H1 (cell line): ENCODE data around the gene MMP8. TPM values are rescaled to one million over a fixed set of nuclear protein-coding genes. Genes with fewer than 3 reads are reported as not detected.

ENCODE experiments used
- CTCF ChIA-PET: fragments of 300-600 bp; sonication (Branson Sonifier 250); formaldehyde crosslinking; loops from one replicate; lab custom pipeline; 2021; ENCODE audit not compliant: partially characterized antibody; lab: Charles Lee
- POLR2A ChIA-PET: fragments of 300-600 bp; sonication (Branson Sonifier 250); formaldehyde crosslinking; loops from one replicate; lab custom pipeline; 2021; ENCODE audit warnings: inconsistent platforms; ENCODE audit not compliant: partially characterized antibody; lab: Charles Lee
- DNase-seq, 2 experiments: peaks; one replicate each; pipeline versions ENCODE4 v3.0.0 to v3.0.0-alpha.2; 2010 to 2022; ENCODE audit warnings: low spot score in 2 of 2, low read depth in 1 of 2, mixed read lengths in 1 of 2
- FAIRE-seq: peaks from 2 replicates; lab custom pipeline; 2011; peaks lifted over from hg19 to GRCh38; lab: Jason Lieb, UNC
- H2AFZ ChIP-seq: 2 replicates; pipeline ENCODE4 v1.8.1; 2012; ENCODE audit warnings: low read length, inconsistent platforms
- H2AK5ac ChIP-seq: 2 replicates; pipeline ENCODE4 v1.6.1; 2013; ENCODE audit warnings: low read depth, low read length
- H2BK120ac ChIP-seq: replicated peaks from 2 replicates; pipeline ENCODE3; 2013; ENCODE audit warnings: low read depth, low read length, inconsistent platforms
- H2BK12ac ChIP-seq: 2 replicates; pipeline ENCODE4 v1.6.1; 2013; ENCODE audit warnings: low read depth, low read length
- H2BK15ac ChIP-seq: 2 replicates; pipeline ENCODE4 v1.6.1; 2013; ENCODE audit warnings: low read length
- H2BK20ac ChIP-seq: 2 replicates; pipeline ENCODE4 v1.6.1; 2013; ENCODE audit warnings: low read length
- H2BK5ac ChIP-seq: 2 replicates; pipeline ENCODE4 v1.6.1; 2013; ENCODE audit warnings: low read depth, low read length
- H3K14ac ChIP-seq: 2 replicates; pipeline ENCODE4 v1.6.1; 2013; ENCODE audit warnings: inconsistent platforms; ENCODE audit not compliant: insufficient read length
- H3K18ac ChIP-seq: 2 replicates; pipeline ENCODE4 v1.6.1; 2013; ENCODE audit warnings: low read length; ENCODE audit errors: extremely low read depth
- H3K23ac ChIP-seq: 2 replicates; pipeline ENCODE4 v1.6.1; 2013; ENCODE audit warnings: inconsistent platforms; ENCODE audit not compliant: insufficient read length
- H3K23me2 ChIP-seq: 2 replicates; pipeline ENCODE4 v1.6.1; 2013; ENCODE audit warnings: low read depth, low read length
- H3K27ac ChIP-seq: 2 replicates; pipeline ENCODE4 v1.6.1; 2011; ENCODE audit warnings: low read depth, low read length, inconsistent platforms
- H3K27me3 ChIP-seq, 4 experiments: replicated peaks in 1 of 4; 1 replicate in 1 of 4; 2 replicates in 3 of 4; pipeline versions ENCODE4 v1.6.1 to v1.8.1; 2011 to 2013; ENCODE audit warnings: low read length in 3 of 4, mild to moderate bottlenecking in 3 of 4, inconsistent platforms in 2 of 4, mixed read lengths in 2 of 4, moderate library complexity in 1 of 4; ENCODE audit not compliant: control insufficient read depth in 3 of 4, insufficient read depth in 3 of 4; ENCODE audit errors: extremely low read depth in 1 of 4
- H3K36me3 ChIP-seq, 4 experiments: 2 replicates each; pipeline versions ENCODE4 v1.6.1 to v1.8.1; 2011 to 2013; ENCODE audit warnings: mild to moderate bottlenecking in 4 of 4, low read length in 3 of 4, moderate library complexity in 2 of 4, control low read depth in 1 of 4, inconsistent platforms in 1 of 4; ENCODE audit not compliant: insufficient read depth in 4 of 4, control insufficient read depth in 2 of 4
- H3K4ac ChIP-seq: replicated peaks from 2 replicates; pipeline ENCODE3; 2013; ENCODE audit warnings: low read length, low read depth, mixed read lengths, inconsistent platforms; ENCODE audit not compliant: insufficient read length
- H3K4me1 ChIP-seq, 4 experiments: replicated peaks in 1 of 4; 1 replicate in 1 of 4; 2 replicates in 3 of 4; pipeline versions ENCODE4 v1.6.1 to v1.8.1; 2011 to 2013; ENCODE audit warnings: low read length in 3 of 4, inconsistent platforms in 2 of 4, mixed read lengths in 1 of 4; ENCODE audit not compliant: insufficient read depth in 4 of 4, control insufficient read depth in 3 of 4
- H3K4me2 ChIP-seq, 2 experiments: 2 replicates each; pipeline versions ENCODE4 v1.6.1 to v1.8.1; 2011 to 2013; ENCODE audit warnings: low read depth in 2 of 2, low read length in 2 of 2, control low read depth in 1 of 2, inconsistent platforms in 1 of 2, mild to moderate bottlenecking in 1 of 2; ENCODE audit not compliant: insufficient read depth in 1 of 2
- H3K4me3 ChIP-seq, 4 experiments: fragments of 200-600, 300-600 bp in 1 of 4; sonication (generic), shearing (Covaris generic), sonication (Bioruptor Twin) in 1 of 4; 2 replicates each; pipeline versions ENCODE4 v1.5.1 to v1.8.1; 2011 to 2016; ENCODE audit warnings: low read length in 4 of 4, low read depth in 3 of 4, control low read depth in 2 of 4, inconsistent platforms in 2 of 4, mild to moderate bottlenecking in 2 of 4, mixed read lengths in 1 of 4, moderate library complexity in 1 of 4; ENCODE audit not compliant: insufficient read depth in 2 of 4; ENCODE audit errors: extremely low read depth in 1 of 4
- H3K56ac ChIP-seq: replicated peaks from 2 replicates; pipeline ENCODE3; 2013; ENCODE audit warnings: low read depth, mild to moderate bottlenecking, mixed read lengths, low read length, inconsistent platforms; ENCODE audit not compliant: insufficient read length
- H3K79me1 ChIP-seq: 2 replicates; pipeline ENCODE4 v1.6.1; 2013; ENCODE audit warnings: low read depth, low read length, control low read depth
- H3K79me2 ChIP-seq, 2 experiments: 2 replicates each; pipeline versions ENCODE4 v1.6.1 to v1.8.1; 2012 to 2013; ENCODE audit warnings: low read length in 2 of 2, mild to moderate bottlenecking in 2 of 2, inconsistent platforms in 1 of 2; ENCODE audit not compliant: insufficient read depth in 2 of 2, control insufficient read depth in 1 of 2
- H3K9ac ChIP-seq, 4 experiments: replicated peaks in 1 of 4; 1 replicate in 1 of 4; 2 replicates in 3 of 4; pipeline versions ENCODE4 v1.6.1 to v1.8.1; 2011 to 2013; ENCODE audit warnings: low read depth in 3 of 4, low read length in 3 of 4, control low read depth in 2 of 4, mild to moderate bottlenecking in 2 of 4, moderate library complexity in 2 of 4, inconsistent platforms in 1 of 4; ENCODE audit errors: extremely low read depth in 1 of 4
- H3K9me3 ChIP-seq, 2 experiments: 2 replicates each; pipeline versions ENCODE4 v1.6.1 to v1.8.1; 2012 to 2013; ENCODE audit warnings: mild to moderate bottlenecking in 2 of 2, moderate library complexity in 2 of 2, control low read depth in 1 of 2, inconsistent platforms in 1 of 2, low read depth in 1 of 2, low read length in 1 of 2, mixed read lengths in 1 of 2; ENCODE audit not compliant: insufficient read depth in 2 of 2
- H4K20me1 ChIP-seq, 2 experiments: replicated peaks in 1 of 2; 2 replicates each; pipeline versions ENCODE3 to v1.8.1; 2011 to 2013; ENCODE audit warnings: inconsistent platforms in 2 of 2, low read length in 2 of 2, mild to moderate bottlenecking in 1 of 2; ENCODE audit not compliant: insufficient read depth in 2 of 2, control insufficient read depth in 1 of 2
- H4K5ac ChIP-seq: 2 replicates; pipeline ENCODE4 v1.6.1; 2013; ENCODE audit warnings: low read length, low read depth, mixed read lengths, inconsistent platforms; ENCODE audit not compliant: insufficient read length
- H4K8ac ChIP-seq: 2 replicates; pipeline ENCODE4 v1.8.0; 2013; ENCODE audit warnings: mild to moderate bottlenecking, moderate library complexity, low read length, inconsistent platforms; ENCODE audit not compliant: insufficient read depth; ENCODE audit errors: extremely low read depth
- H4K91ac ChIP-seq: replicated peaks from 2 replicates; pipeline ENCODE3; 2013; ENCODE audit warnings: low read length, mixed read lengths, inconsistent platforms; ENCODE audit not compliant: insufficient read length
- CHD2 ChIP-seq: IDR thresholded peaks from 2 replicates; pipeline ENCODE4 v1.6.1; 2012; ENCODE audit warnings: low read length, improper control_type of control experiment
- FOSL1 ChIP-seq: IDR thresholded peaks from 2 replicates; pipeline ENCODE4 v1.6.1; 2011; ENCODE audit warnings: mild to moderate bottlenecking, low read depth, low read length, moderate library complexity; ENCODE audit not compliant: insufficient read depth
- GTF2F1 ChIP-seq: IDR thresholded peaks from 2 replicates; pipeline ENCODE4 v1.6.1; 2012; ENCODE audit warnings: low read depth, low read length, improper control_type of control experiment, borderline replicate concordance
- HDAC2 ChIP-seq, 2 experiments: fragments of 300-600 bp in 1 of 2; sonication (generic) in 1 of 2; IDR thresholded peaks; 2 replicates each; pipeline ENCODE4 v1.6.1; 2011 to 2012; ENCODE audit warnings: low read depth in 2 of 2, low read length in 2 of 2, mild to moderate bottlenecking in 2 of 2, moderate library complexity in 2 of 2, borderline replicate concordance in 1 of 2, inconsistent platforms in 1 of 2
- JUND ChIP-seq: IDR thresholded peaks from 2 replicates; pipeline ENCODE4 v1.6.1; 2011; ENCODE audit warnings: mild to moderate bottlenecking, improper control_type of control experiment, low read length
- KDM1A ChIP-seq: fragments of 200-600, 300-600 bp; sonication (generic); IDR thresholded peaks from 2 replicates; pipeline ENCODE4 v1.7.1; 2016; ENCODE audit warnings: mild to moderate bottlenecking, low read length, borderline replicate concordance
- KDM5A ChIP-seq: fragments of 200-600 bp; IDR thresholded peaks from 2 replicates; pipeline ENCODE4 v1.7.1; 2012; ENCODE audit warnings: mild to moderate bottlenecking, low read length, inconsistent platforms, mixed read lengths
- POLR2A ChIP-seq, 2 experiments: IDR thresholded peaks; 1 replicate in 1 of 2; 2 replicates in 1 of 2; pipeline ENCODE4 v1.6.1; 2011; ENCODE audit warnings: low read depth in 2 of 2, low read length in 2 of 2, mild to moderate bottlenecking in 2 of 2; ENCODE audit errors: control extremely low read depth in 1 of 2
- POU5F1 ChIP-seq: IDR thresholded peaks from 2 replicates; pipeline ENCODE4 v1.6.1; 2011; ENCODE audit warnings: low read depth, mild to moderate bottlenecking, low read length, moderate library complexity
- RBBP5 ChIP-seq: IDR thresholded peaks from 2 replicates; pipeline ENCODE4 v1.7.1; 2012; ENCODE audit warnings: low read depth, mild to moderate bottlenecking, inconsistent platforms, low read length, moderate library complexity, borderline replicate concordance
- RFX5 ChIP-seq: IDR thresholded peaks from 2 replicates; pipeline ENCODE4 v1.6.1; 2011; ENCODE audit warnings: low read depth, low read length, improper control_type of control experiment, borderline replicate concordance
- RNF2 ChIP-seq: fragments of 200-900, 300-1000 bp; sonication (generic); IDR thresholded peaks from 2 replicates; pipeline ENCODE4 v1.7.1; 2016; ENCODE audit warnings: borderline replicate concordance, low read depth, mild to moderate bottlenecking, antibody characterized with exemption, low read length; ENCODE audit not compliant: poor library complexity, severe bottlenecking; ENCODE audit errors: missing control alignments
- SIRT6 ChIP-seq: IDR thresholded peaks from one replicate; pipeline ENCODE4 v1.7.1; 2012; ENCODE audit warnings: low read length, inconsistent platforms
- SRF ChIP-seq: IDR thresholded peaks from 2 replicates; pipeline ENCODE4 v1.6.1; 2011; ENCODE audit warnings: mild to moderate bottlenecking, low read depth, low read length, moderate library complexity
- TBP ChIP-seq: IDR thresholded peaks from 2 replicates; pipeline ENCODE4 v1.6.1; 2011; ENCODE audit warnings: low read depth, low read length, improper control_type of control experiment
- WGBS, 2 experiments: shearing (Covaris generic) in 1 of 2; methylation state at CpG; one replicate each; pipeline versions ENCODE4 v1.1.6 to v1.1.7; 2013 to 2015; ENCODE audit warnings: low lambda C conversion rate in 2 of 2, mixed read lengths in 2 of 2, inconsistent platforms in 1 of 2, low coverage in 1 of 2, missing lambda C conversion rate in 1 of 2; ENCODE audit not compliant: insufficient replicate concordance in 2 of 2, insufficient coverage in 1 of 2, insufficient read length in 1 of 2; ENCODE audit errors: extremely low coverage in 1 of 2, missing lambda C conversion rate in 1 of 2; 5-methylcytosine and 5-hydroxymethylcytosine counted together
- polyA plus RNA-seq, 7 experiments: library from polyadenylated mRNA; depleted of rRNA in 3 of 7; stranded (reverse) in 5 of 7; unstranded in 2 of 7; fragments of >200 nt in 5 of 7; fragments of 200-250 nt in 2 of 7; gene quantifications; 1 replicate in 5 of 7; 2 replicates in 1 of 7; 4 replicates in 1 of 7; pipeline versions ENCODE4 v1.2.1 to v1.2.3, GENCODE V29; 2011 to 2013; ENCODE audit warnings: missing spikeins in 2 of 7, mixed read lengths in 2 of 7
- total RNA-seq: library from RNA; stranded (reverse); fragmentation: NEBNext Ultra II Directional; extraction: Animal tissue kit (Norgen Biotek cat#: 25700); gene quantifications from 2 replicates; pipeline ENCODE4 v1.2.1, GENCODE V29; 2021

The MMP8 gene
- total and polyA plus RNA-seq, 2 of the 8 experiments (the other 6 are each of a cell fraction or from before 2014, with no cell fraction given) = not detected

GRCh38 chr11:102712137-102712536, 12.6 kb downstream of the MMP8 start:
- POLR2A ChIA-PET = no interaction called here
- H2BK120ac ChIP-seq = no peak overlapping the region
- no peak overlapping the region for H2BK15ac ChIP-seq
- no peaks in the 10 kb centered on the region for H3K36me3 ChIP-seq
- H3K4me3 ChIP-seq = no peak overlapping the region
- no peaks in the 10 kb centered on the region for H3K79me1 ChIP-seq
- no peak overlapping the region for H2BK12ac ChIP-seq
- no peak overlapping the region for H2BK5ac ChIP-seq
- H4K5ac ChIP-seq = no peak overlapping the region
- H3K9ac ChIP-seq = no peak overlapping the region
- H3K14ac ChIP-seq = no peak overlapping the region
- CTCF ChIA-PET = interaction anchor here (1.3 to 2.2 kb wide), 3 partner anchors 22 to 319 kb away, joined by 3 to 6 read pairs (median 3); no protein-coding TSS in a partner anchor
- no peaks in the 10 kb centered on the region for H3K79me2 ChIP-seq
- FAIRE-seq = no peak
- H3K4me1 ChIP-seq = peaks cover 0 to 3% (median 0%) of the 10 kb centered on the region in 4 experiments; a peak in 1 of 7 replicates
- H3K23me2 ChIP-seq = no peaks in the 10 kb centered on the region
- H3K27me3 ChIP-seq = no peaks in the 10 kb centered on the region
- no peak overlapping the region for H3K4me2 ChIP-seq
- no peak overlapping the region for H2AK5ac ChIP-seq
- no peaks in the 10 kb centered on the region for H4K20me1 ChIP-seq
- no peak for DNase-seq
- no peak overlapping the region for H4K8ac ChIP-seq
- no peak overlapping the region for H2BK20ac ChIP-seq
- no peak overlapping the region for H3K56ac ChIP-seq
- 84% methylated on average over 3 of the region's 3 CpGs; no CpG with 5 or more reads in 1 of the 2 experiments for WGBS, 2 experiments
- H3K4ac ChIP-seq = no peak overlapping the region
- H3K18ac ChIP-seq = no peak overlapping the region
- H3K9me3 ChIP-seq = no peaks in the 10 kb centered on the region
- H3K23ac ChIP-seq = no peak overlapping the region
- no peak overlapping the region for H3K27ac ChIP-seq
- no peak overlapping the region for H4K91ac ChIP-seq
- H2AFZ ChIP-seq = no peak overlapping the region
- no peak for TF ChIP-seq KDM5A
- TF ChIP-seq RNF2 = no peak
- no peak for TF ChIP-seq CHD2
- no peak for TF ChIP-seq POU5F1
- TF ChIP-seq GTF2F1 = no peak
- no peak for TF ChIP-seq KDM1A
- no peak for TF ChIP-seq SIRT6
- TF ChIP-seq POLR2A (IDR thresholded peaks at IDR 0.05; ENCODE audit: control extremely low read depth in 1 of 2, low read depth in 2 of 2, low read length in 2 of 2) = no peak
- no peak for TF ChIP-seq TBP
- no peak for TF ChIP-seq FOSL1
- TF ChIP-seq RFX5 = no peak
- TF ChIP-seq HDAC2 (IDR thresholded peaks at IDR 0.05; ENCODE audit: borderline replicate concordance in 1 of 2, low read depth in 2 of 2, low read length in 2 of 2) = no peak
- no peak for TF ChIP-seq SRF
- TF ChIP-seq RBBP5 = no peak
- no peak for TF ChIP-seq JUND
